CD4-positive, alpha-beta T cell treated with Interleukin-12 subunit alpha and Interleukin-12 subunit beta, for 1 hour (primary cell): Measurements from ENCODE around the gene TALDO1.

Source experiments
- DNase-seq: peaks from one replicate; pipeline ENCODE4 v3.0.0-alpha.2; 2020

Gene TALDO1

GRCh38 chr11:788953-789940, 42.0 kb downstream of the TALDO1 start:
- DNase-seq, result no peak

- DNase-seq, result peak; percentile 55
Measured at GRCh38 chr11:789943-790342, 42.7 kb downstream of the TALDO1 start, which contains the start of gene CEND1. CEND1 (minus strand) TSS chr11:790090; CDS start chr11:788576, 1,514 bp downstream.

- DNase-seq, result no peak
Measured at GRCh38 chr11:790721-791564, 43.7 kb downstream of the TALDO1 start.

- DNase-seq, result no peak
Measured at GRCh38 chr11:791658-792534, 44.6 kb downstream of the TALDO1 start.

GRCh38 chr11:792535-792821, 45.2 kb downstream of the TALDO1 start:
- no peak for DNase-seq

GRCh38 chr11:792873-793272, 45.6 kb downstream of the TALDO1 start:
- DNase-seq, result no peak

GRCh38 chr11:793556-793955, 46.3 kb downstream of the TALDO1 start:
- no peak for DNase-seq

- DNase-seq, result no peak
Measured at GRCh38 chr11:794013-794765, 46.9 kb downstream of the TALDO1 start.

GRCh38 chr11:794766-795633, 47.7 kb downstream of the TALDO1 start:
- DNase-seq, result no peak

- peak; percentile 81 for DNase-seq
Measured at GRCh38 chr11:795634-796564, 48.6 kb downstream of the TALDO1 start.

- DNase-seq, result no peak
Measured at GRCh38 chr11:796565-797295, 49.5 kb downstream of the TALDO1 start.

- peak; percentile 87 for DNase-seq
Measured at GRCh38 chr11:797296-798092, 50.2 kb downstream of the TALDO1 start.

- DNase-seq, result peak; percentile 86
Measured at GRCh38 chr11:798093-798713, 50.9 kb downstream of the TALDO1 start, which contains the start of gene SLC25A22. SLC25A22 (minus strand) TSS chr11:798281; CDS start chr11:795006, 3,275 bp downstream.

- no peak for DNase-seq
Measured at GRCh38 chr11:799641-800316, 52.5 kb downstream of the TALDO1 start.

- no peak for DNase-seq
Measured at GRCh38 chr11:800473-800872, 53.2 kb downstream of the TALDO1 start.

GRCh38 chr11:801097-801780, 54.0 kb downstream of the TALDO1 start:
- DNase-seq, result no peak
